ENCODE data around the gene CAT. TPM values are rescaled to one million over a fixed set of nuclear protein-coding genes. Genes with fewer than 3 reads are reported as not detected.

The CAT gene
- polyA plus RNA-seq, 3 donors: 122 to 432 (median 429) TPM

GRCh38 chr11:34473603-34474169 lies 35.0 kb downstream of the CAT start:
- Histone ChIP-seq H3K4me2 (replicated peaks; ENCODE audit: extremely low read depth, low read length, poor library complexity, severe bottlenecking) (no peak overlapping the region), H3K79me2 (ENCODE audit: insufficient read depth, low read length) (peaks cover 5% of the 10 kb centered on the region), H3K4me1 (ENCODE audit: control insufficient read depth in 1 of 2, insufficient read depth in 2 of 2, low read length in 2 of 2) (no peaks in the 10 kb centered on the region), H3K27ac (ENCODE audit: low read depth in 1 of 2, low read length in 2 of 2) (no peak overlapping the region), H3K27me3 (ENCODE audit: control insufficient read depth in 2 of 2, insufficient read depth in 2 of 2, low read length in 2 of 2) (no peaks in the 10 kb centered on the region), H3K36me3 (replicated peaks in 1 of 2; ENCODE audit: control insufficient read depth in 1 of 2, insufficient read depth in 2 of 2, low read length in 2 of 2) (peaks cover 57 to 59% of the 10 kb centered on the region in 2 donors), H3K4me3 (replicated peaks in 1 of 3; ENCODE audit: low read depth in 2 of 3, low read length in 3 of 3) (no peak overlapping the region), H2AFZ (ENCODE audit: insufficient read depth, low read depth, low read length, poor library complexity, severe bottlenecking) (no peak overlapping the region), H3K9me3 (replicated peaks in 1 of 2; ENCODE audit: control insufficient read depth in 1 of 2, insufficient read depth in 1 of 2, low read length in 2 of 2) (no peaks in the 10 kb centered on the region), H3K9ac (ENCODE audit: insufficient read depth, low read length, poor library complexity, severe bottlenecking) (no peak overlapping the region), H4K20me1 (ENCODE audit: insufficient read depth, low read length) (peaks cover 9% of the 10 kb centered on the region)
- peaks cover 0 to 7% (median 0%) of the 10 kb centered on the region in 3 donors for H3K27me3 Mint-ChIP-seq (ENCODE audit: low read depth in 3 of 3)
- no peaks in the 10 kb centered on the region for H3K9me3 Mint-ChIP-seq
- TF ChIP-seq CTCF (IDR thresholded peaks at IDR 0.05): no peak
- WGBS (ENCODE audit: insufficient coverage): 100% methylated on average over 1 of the region's 4 CpGs
- intact Hi-C loops (cut with micrococcal nuclease): no loop called here
- peak overlapping the region in 4 of 7 donors; percentile 25 to 78 (median 52) for H3K27ac Mint-ChIP-seq
- no peak overlapping the region for H3K4me3 Mint-ChIP-seq
- peaks cover 5% of the 10 kb centered on the region for H3K4me1 Mint-ChIP-seq
- H3K36me3 Mint-ChIP-seq: peaks cover 58 to 64% of the 10 kb centered on the region in 2 donors
- no peak for DNase-seq

DNA sequence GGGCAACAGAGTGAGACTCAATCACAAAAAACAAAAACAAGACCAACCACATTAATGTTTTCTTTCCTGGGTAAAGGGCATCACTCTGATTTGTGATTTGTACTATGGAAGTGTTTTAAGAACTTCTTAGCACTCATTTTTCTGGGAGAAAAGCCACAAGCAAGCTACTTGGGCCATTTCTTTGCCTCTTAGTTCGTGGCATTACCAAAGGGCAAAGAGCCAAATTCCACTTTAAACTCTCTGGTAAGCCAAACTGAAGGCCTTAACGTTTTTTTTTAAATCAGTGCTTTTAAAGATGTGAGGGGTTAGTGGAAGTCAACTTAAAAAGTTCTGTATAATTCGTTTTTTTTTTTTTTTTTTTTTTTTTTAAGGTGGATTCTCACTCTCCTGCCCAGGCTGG lies 36.9 kb downstream of the CAT start:
- WGBS (ENCODE audit: insufficient coverage): 80% methylated on average over 1 of the region's 3 CpGs
- Mint-ChIP-seq H3K4me1 (peaks cover 5% of the 10 kb centered on the region), H3K4me3 (no peak overlapping the region), H3K27ac (peak overlapping the region in 1 of 7 donors; percentile 9), H3K36me3 (peaks cover 40 to 45% of the 10 kb centered on the region in 2 donors), H3K9me3 (no peaks in the 10 kb centered on the region), H3K27me3 (ENCODE audit: low read depth in 3 of 3) (peaks cover 0 to 7% (median 1%) of the 10 kb centered on the region in 3 donors)
- H2AFZ ChIP-seq (ENCODE audit: insufficient read depth, low read depth, low read length, poor library complexity, severe bottlenecking): no peak overlapping the region
- H3K4me3 ChIP-seq (replicated peaks in 1 of 3; ENCODE audit: low read depth in 2 of 3, low read length in 3 of 3): no peak overlapping the region
- no peaks in the 10 kb centered on the region for H3K27me3 ChIP-seq (ENCODE audit: control insufficient read depth in 2 of 2, insufficient read depth in 2 of 2, low read length in 2 of 2)
- no peaks in the 10 kb centered on the region for H4K20me1 ChIP-seq (ENCODE audit: insufficient read depth, low read length)
- no peak overlapping the region for H3K27ac ChIP-seq (ENCODE audit: low read depth in 1 of 2, low read length in 2 of 2)
- intact Hi-C loops (cut with micrococcal nuclease): no loop called here
- TF ChIP-seq CTCF (IDR thresholded peaks at IDR 0.05): no peak
- no peak overlapping the region for H3K9ac ChIP-seq (ENCODE audit: insufficient read depth, low read length, poor library complexity, severe bottlenecking)
- no peaks in the 10 kb centered on the region for H3K9me3 ChIP-seq (replicated peaks in 1 of 2; ENCODE audit: control insufficient read depth in 1 of 2, insufficient read depth in 1 of 2, low read length in 2 of 2)
- DNase-seq: no peak
- H3K36me3 ChIP-seq (replicated peaks in 1 of 2; ENCODE audit: control insufficient read depth in 1 of 2, insufficient read depth in 2 of 2, low read length in 2 of 2): peaks cover 38 to 39% of the 10 kb centered on the region in 2 donors
- no peaks in the 10 kb centered on the region for H3K4me1 ChIP-seq (ENCODE audit: control insufficient read depth in 1 of 2, insufficient read depth in 2 of 2, low read length in 2 of 2)
- no peak overlapping the region for H3K4me2 ChIP-seq (replicated peaks; ENCODE audit: extremely low read depth, low read length, poor library complexity, severe bottlenecking)
- no peaks in the 10 kb centered on the region for H3K79me2 ChIP-seq (ENCODE audit: insufficient read depth, low read length)
